ENCODE measurements around the gene KRTAP2-1.
"Not testable (repeated sequence)": the region's sequence is repeated elsewhere in the genome, so short reads cannot be mapped to it uniquely, and the experiment has no call there.

The KRTAP2-1 gene

DNA sequence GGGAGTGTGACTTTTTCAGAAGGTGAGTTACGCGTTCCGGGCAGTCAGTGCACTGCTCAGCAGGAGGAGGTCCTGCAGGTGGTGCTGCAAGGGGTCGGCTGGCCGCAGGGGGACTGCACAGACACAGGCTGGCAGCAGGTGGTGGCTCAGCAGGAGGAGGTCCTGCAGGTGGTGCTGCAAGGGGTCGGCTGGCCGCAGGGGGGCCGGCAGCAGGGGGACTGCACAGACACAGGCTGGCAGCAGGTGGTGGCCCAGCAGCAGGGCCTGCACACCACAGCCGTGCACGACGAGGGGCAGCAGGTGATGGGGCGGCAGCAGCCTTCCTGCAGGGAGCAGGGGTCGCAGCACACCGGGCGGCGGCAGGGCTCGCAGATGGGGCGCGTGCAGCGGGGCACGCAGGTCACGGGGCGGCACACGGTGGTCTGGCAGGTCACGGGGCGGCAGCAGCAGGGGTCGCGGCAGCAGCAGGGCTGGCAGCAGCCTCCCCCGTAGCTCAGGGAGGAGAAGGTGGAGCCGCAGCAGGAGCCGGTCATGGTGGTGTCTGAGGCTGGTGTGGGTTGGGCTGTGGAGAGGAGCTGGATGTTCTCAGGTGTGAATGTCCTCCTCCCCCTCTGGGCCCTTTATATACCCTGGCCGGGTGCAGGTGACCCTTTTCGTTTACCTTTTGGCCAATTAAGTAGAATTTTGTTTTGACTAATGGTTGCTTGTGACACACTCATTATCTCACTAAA, at the start of gene KRTAP2-1:
Gene KRTAP2-1, minus strand, starts transcription at position 582 of the 731 bp plus-strand sequence. Its CDS starts 49 bp downstream, at position 533.
- DNase-seq, result not testable (repeated sequence)

GRCh38 chr17:41096055-41096454, 48.9 kb upstream of the KRTAP2-1 start:
- no peak for DNase-seq

DNA sequence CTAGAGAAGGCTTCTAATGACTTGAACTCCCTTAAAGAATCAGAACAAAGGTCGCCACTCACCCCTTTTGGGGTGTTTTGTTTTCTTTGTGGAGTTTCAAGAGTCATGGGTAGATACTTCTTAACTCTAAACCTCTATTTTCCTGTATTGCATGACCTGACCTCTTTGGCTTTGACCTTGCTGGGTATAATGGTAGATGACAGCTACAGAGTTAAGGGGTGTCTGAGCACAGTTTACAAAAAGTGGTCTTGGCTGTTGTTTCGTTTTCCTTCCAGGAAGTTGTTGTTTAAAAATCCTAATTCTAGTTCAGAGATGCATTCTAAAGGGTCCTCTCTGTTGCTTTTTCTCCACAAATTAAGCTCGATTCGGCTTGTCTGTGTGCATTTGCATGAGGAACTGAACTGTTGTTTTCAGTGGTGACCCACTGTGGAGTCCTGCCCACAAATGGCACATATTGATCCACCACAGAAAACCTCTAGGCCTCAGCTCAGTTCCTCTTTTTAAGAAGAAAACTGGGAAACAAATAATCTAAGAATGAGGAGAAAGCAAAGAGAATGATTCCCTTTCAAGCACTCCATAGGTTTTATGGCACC, 41.7 kb upstream of the KRTAP2-1 start:
- not testable (repeated sequence) for DNase-seq

GRCh38 chr17:41084100-41084856, 37.2 kb upstream of the KRTAP2-1 start, which contains the start of gene KRTAP4-7:
TSS of gene KRTAP4-7 (plus strand) at chr17:41084150. CDS start at chr17:41084207, 57 bp downstream.
- not testable (repeated sequence) for DNase-seq

DNA sequence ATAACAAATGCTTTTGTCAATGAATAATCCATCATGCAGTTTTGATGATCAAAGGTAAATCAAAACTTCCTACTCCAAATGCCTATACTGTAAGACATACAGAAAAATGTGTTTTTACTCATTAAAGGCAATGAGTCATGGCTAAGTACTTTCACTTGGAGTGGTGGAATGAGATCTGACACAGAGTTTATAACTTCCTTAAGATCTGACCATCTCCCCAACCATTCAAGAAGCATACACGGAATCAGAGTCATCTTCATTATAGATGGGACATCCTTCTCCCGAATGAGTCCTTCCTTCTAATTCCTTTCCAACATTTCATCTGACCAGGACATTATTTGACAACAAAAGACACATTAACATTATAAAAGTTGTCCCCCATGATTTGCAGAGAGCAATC, 36.3 kb upstream of the KRTAP2-1 start:
- DNase-seq, result not testable (repeated sequence)

DNA sequence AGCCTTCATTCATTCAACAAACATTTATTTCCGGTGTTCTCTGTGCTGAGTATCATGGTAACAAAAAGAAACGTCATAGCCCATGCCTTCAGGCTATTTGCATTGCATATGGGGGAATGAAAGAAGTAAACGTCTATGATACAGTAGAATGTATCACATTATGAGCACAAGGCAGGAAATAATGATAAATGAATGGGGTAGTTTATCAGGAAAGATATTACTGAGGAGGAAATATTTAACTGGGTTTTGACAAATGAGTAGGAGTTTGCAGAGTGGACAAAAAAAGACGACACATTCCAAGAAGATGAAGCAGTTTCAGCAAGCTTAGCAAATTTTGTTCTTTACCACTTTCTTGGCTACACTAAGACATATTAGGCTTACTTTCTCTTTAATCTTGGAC, 35.5 kb upstream of the KRTAP2-1 start:
- DNase-seq, result no peak

- no peak for DNase-seq
Observed at GRCh38 chr17:41076788-41077187, 29.7 kb upstream of the KRTAP2-1 start.

GRCh38 chr17:41073676-41074075, 26.6 kb upstream of the KRTAP2-1 start:
- no peak for DNase-seq

DNA sequence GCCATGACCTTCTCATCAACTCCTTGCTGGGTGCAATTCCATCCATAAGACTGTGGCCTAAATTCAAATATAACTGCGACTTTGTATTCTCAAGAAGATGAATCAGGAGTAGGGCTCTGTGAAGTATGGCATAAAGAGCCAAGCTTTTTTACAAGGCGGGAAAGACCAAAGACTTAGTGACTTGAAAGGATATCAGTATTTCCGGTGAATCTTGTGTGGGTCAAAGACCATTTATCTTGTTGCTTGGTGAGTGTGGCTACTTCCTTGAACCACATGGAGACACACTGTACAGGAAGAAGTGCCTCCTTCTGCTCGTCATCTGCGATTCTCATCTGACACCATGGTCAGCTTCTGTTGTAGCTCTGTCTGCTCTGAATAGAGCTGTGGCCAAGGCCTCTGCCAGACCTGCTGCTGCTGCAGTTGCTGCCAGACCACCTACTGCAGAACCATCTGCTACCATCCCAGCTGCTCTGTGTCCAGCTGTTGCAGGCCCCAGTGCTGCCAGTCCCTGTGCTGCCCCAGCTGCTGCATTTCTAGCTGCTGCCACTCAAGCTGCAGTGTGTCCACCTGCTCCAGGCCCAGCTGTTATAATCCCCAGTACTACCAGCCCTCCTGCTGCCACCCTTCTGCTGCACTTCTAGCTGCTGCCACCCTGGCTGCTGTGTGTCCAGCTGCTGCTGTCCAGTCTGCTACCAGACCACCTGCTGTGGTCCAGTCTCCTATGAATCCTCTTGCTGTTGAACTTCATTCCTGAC, 24.7 kb upstream of the KRTAP2-1 start:
- DNase-seq, result no peak

DNA sequence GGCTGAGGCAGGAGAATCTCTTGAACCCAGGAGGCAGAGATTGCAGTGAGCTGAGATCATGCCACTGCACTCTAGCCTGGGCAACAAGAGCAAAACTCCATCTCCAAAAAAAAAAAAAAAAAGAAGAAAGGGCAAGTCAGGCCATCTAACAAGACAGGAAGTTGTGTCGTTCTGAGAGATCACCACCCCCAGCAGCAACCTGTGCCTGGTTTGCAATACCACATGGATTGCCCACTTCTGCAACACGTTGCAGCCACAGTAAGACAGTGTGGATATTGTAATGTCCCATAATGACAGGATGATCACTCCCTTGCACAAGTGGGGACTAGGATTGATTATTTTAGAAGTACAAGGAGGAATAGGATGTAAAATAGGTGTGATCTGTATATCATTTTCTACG, 21.9 kb upstream of the KRTAP2-1 start:
- no peak for DNase-seq

GRCh38 chr17:41067281-41067680, 20.2 kb upstream of the KRTAP2-1 start:
- no peak for DNase-seq

DNA sequence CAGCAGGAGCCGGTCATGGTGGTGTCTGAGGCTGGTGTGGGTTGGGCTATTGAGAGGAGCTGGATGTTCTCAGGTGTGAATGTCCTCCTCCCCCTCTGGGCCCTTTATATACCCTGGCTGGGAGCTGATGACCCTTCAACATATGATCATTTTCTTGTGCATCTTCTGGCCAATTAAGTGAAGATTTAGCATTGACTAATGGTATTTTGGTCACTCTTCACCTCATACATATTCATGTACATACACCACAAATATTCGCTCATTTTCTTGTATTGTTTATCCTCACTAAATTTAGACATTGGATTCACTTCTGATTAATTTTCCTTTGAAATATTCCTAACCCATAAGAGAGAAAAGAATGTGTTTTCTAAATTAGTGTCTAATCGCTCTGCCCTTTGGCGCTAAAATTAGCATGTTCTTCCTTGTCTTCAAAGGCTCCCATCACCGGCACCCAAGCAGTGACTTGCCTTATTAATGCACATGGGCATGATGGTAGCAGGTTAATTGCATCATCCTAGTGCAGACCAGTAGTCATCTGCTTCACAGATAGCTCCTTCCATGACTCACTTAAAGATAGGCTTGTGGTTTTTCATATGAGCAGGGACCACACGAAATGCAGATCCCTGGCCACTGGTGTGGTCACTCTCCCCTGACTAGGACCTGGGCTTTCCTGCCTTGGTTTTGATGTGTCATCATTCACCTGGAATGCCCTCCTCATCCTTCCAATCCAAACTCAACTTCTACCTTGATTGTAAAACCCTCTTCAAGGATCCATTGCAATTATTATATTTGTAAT, 18.9 kb upstream of the KRTAP2-1 start, which contains the start of gene KRTAP2-4:
Gene KRTAP2-4, minus strand, starts transcription at position 51 of the 796 bp plus-strand sequence. Its CDS starts 34 bp downstream, at position 17.
- DNase-seq, result no peak

DNA sequence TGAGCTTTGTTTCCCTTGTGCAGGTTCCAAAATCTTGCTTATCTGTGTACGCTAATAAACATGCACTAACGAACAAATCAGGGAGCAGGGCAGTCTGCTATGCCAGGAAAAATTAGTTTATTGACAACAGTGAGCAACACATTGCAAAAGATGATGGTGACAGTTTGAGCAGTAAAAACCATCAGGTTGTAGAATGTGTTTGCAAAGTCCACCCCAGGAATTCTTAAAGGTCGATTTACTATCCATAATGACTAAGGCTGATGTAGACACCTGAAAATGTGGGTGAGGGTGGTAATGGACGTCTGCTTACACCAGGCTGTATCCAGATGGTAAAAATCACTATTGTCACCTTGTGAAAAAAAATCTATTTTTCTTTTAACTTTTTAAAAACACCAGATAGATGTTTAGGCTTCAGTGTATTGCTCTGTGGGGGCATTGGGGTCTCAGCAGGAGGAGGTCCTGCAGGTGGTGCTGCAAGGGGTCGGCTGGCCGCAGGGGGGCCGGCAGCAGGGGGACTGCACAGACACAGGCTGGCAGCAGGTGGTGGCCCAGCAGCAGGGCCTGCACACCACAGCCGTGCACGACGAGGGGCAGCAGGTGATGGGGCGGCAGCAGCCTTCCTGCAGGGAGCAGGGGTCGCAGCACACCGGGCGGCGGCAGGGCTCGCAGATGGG, 18.0 kb upstream of the KRTAP2-1 start:
- DNase-seq, result not testable (repeated sequence)

DNA sequence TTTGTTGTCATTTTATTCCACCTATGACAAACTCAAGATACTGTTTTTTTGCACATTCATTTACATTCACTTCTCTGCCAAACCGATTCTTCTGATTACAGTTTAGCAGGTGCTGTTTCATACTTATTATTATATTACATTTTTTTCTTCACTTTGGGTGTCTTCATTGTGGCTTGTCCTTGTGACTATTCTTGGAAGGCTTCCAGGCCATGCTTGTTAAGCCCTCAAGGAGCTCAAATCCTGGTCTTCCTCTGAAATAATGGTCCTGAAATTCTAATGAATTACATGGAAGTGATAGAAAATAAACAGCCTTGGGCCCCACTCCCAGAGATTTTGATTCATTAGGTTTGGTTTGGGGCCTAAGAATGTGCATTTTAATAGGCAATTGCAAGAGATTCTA, 17.2 kb upstream of the KRTAP2-1 start:
- DNase-seq, result no peak

GRCh38 chr17:41063449-41063848, 16.3 kb upstream of the KRTAP2-1 start:
- no peak for DNase-seq

DNA sequence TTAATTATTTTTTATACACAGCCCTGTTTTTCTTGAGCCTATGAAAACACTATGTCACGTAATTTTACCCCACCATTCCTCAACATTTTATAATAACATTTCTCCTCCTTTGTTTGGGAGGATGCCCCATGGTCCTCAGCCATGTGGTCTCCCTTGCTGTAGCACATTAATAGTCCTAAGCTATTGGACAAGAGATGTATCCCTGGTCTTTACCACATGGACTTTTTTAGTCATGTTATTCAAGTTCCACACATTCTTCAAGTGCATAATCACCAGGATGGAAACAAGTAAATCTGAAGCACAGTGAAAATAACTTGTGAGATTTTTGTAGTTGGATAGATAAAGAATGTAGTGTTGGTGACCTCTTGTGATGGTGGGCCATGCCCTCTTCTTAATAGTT, 14.8 kb upstream of the KRTAP2-1 start:
- DNase-seq, result no peak

- DNase-seq, result no peak
Observed at GRCh38 chr17:41060052-41060604, 13.0 kb upstream of the KRTAP2-1 start, which contains the start of gene KRTAP2-3. TSS of gene KRTAP2-3 (minus strand) at chr17:41060114. CDS start at chr17:41060050, 64 bp downstream.

DNA sequence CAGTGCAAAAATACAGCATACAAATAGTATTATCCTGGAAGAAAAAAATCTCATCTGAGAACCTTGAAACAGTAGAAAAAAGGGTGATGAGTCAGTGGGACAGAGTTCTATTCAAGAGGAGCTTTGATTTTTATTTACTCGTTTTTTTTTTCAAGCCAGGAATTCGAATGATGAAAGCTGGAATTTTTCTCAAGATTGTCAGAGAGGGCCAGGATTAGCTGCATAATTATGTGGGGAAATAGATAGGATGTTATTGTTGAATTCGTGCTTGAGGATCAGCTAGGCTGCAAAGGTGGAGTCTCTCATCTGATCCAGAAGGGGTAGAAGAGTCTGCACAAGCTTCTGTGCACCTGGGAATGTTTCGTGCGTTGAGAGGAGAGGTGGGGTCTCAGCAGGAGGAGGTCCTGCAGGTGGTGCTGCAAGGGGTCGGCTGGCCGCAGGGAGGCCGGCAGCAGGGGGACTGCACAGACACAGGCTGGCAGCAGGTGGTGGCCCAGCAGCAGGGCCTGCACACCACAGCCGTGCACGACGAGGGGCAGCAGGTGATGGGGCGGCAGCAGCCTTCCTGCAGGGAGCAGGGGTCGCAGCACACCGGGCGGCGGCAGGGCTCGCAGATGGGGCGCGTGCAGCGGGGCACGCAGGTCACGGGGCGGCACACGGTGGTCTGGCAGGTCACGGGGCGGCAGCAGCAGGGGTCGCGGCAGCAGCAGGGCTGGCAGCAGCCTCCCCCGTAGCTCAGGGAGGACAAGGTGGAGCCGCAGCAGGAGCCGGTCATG, 12.3 kb upstream of the KRTAP2-1 start:
- DNase-seq, result not testable (repeated sequence)

GRCh38 chr17:41058741-41059140, 11.6 kb upstream of the KRTAP2-1 start:
- no peak for DNase-seq

- DNase-seq, result no peak
Observed at GRCh38 chr17:41057547-41057946, 10.4 kb upstream of the KRTAP2-1 start.
